Stomach (tissue), 4 donors: ENCODE results near the gene LRRTM4.

Experiments used
- CTCF ChIP-seq, 7 experiments: fragments of 450-650 bp in 4 of 7; fragments of 200-600 bp in 3 of 7; sonication (generic) in 3 of 7; IDR thresholded peaks; one replicate each; pipeline ENCODE4 v1.5.1; 2016 to 2019; ENCODE audit warnings: antibody characterized with exemption in 7 of 7, control low read depth in 2 of 7, mild to moderate bottlenecking in 1 of 7
- EP300 ChIP-seq: sonication (generic); formaldehyde crosslinking; IDR thresholded peaks from one replicate; pipeline ENCODE4 v1.6.1; 2017; ENCODE audit warnings: antibody characterized with exemption
- POLR2A ChIP-seq, 4 donors: fragments of 450-650 bp; IDR thresholded peaks; one replicate each; pipeline ENCODE4 v1.6.1; 2016; ENCODE audit warnings: antibody characterized with exemption in 4 of 4, control low read depth in 2 of 4, mild to moderate bottlenecking in 1 of 4, moderate library complexity in 1 of 4
- POLR2AphosphoS5 ChIP-seq, 3 donors: sonication (generic); formaldehyde crosslinking; IDR thresholded peaks; one replicate each; pipeline ENCODE4 v1.6.1; 2016; ENCODE audit warnings: antibody characterized with exemption in 3 of 3

DNA sequence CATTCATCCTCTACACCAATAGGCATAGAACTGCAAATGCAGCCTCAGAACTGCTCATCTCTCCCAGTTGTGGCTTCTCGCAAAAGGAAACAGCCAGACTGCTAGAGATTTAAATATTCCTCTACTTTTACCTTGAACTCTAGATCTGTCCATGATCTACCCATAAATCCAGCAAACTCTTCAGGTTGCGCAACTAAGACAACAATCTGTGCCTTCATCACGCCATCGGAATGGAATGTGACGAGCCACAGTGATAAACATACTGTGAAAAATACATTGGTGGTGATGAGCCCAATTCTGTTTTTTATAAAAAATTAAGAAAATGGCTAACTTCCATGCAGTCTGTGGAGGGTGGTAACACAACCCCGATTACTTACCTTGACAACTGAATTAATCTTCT, 626.7 kb downstream of the LRRTM4 start:
- TF ChIP-seq CTCF (IDR thresholded peaks at IDR 0.05) (no peak), POLR2A (IDR thresholded peaks at IDR 0.05) (no peak), POLR2AphosphoS5 (IDR thresholded peaks at IDR 0.05) (no peak), EP300 (no peak)
